ENCODE data around the gene TLR3.
"Not testable (repeated sequence)": the region's sequence is repeated elsewhere in the genome, so short reads cannot be mapped to it uniquely, and the experiment has no call there.

TLR3 gene

GRCh38 chr4:186034613-186035012, 34.3 kb upstream of the TLR3 start:
- H3K36me3 Mint-ChIP-seq; H3K4me1 Mint-ChIP-seq (ENCODE audit: low read depth); H3K9me3 Mint-ChIP-seq (ENCODE audit: low read depth); H3K4me3 Mint-ChIP-seq; H3K27ac Mint-ChIP-seq: not testable (repeated sequence)
- peaks cover 25% of the 10 kb centered on the region for H3K27me3 Mint-ChIP-seq

- Mint-ChIP-seq H3K36me3 (no peaks in the 10 kb centered on the region), H3K4me1 (ENCODE audit: low read depth) (no peaks in the 10 kb centered on the region), H3K9me3 (ENCODE audit: low read depth) (no peaks in the 10 kb centered on the region)
Measured at GRCh38 chr4:186036976-186037581, 31.9 kb upstream of the TLR3 start.

DNA sequence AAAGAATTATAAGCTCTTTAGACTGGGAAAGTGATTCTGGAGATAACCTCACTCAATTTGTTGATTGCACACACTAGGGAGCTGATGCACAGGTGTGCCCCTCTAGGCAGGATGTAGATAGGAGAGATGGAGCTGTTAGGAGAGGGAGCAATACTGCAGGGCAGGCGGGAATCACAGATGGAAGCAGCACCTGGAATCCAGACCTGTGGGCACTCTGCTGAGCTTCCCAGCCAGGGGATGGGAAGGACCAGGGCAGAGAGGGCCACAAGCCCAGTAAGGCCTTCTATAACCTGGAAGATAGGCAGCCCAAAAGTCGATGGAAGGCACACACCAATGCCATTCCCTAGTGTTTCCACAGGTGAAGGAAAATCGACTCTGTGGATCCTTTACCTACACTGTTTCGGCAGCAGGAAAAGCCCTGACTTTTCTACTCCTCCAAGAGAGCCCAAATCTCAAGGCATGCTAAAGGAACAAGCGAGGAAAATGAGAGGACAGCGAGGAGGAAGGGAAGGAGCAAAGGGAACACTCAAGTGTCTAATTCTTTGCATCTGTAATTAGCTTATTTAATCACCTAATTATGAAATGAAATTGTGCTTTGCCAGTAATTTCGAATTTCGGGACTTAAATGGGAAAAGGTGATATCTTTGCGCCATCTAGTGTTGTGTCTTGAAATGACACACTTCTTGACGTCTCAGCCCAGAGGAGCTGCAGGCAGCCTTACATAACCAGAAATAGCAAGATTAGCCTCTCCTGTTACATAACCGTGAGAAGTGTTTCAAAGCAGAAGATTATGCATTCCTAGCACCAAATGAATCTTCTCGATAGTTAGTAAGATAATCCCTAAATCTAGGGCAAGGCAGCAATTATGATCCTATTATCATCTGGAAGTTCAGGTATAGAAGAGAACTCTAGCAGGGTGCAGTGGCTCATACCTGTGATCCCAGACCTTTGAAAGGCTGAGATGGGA, 31.0 kb upstream of the TLR3 start:
- no peaks in the 10 kb centered on the region for H3K4me1 Mint-ChIP-seq (ENCODE audit: low read depth)
- no peaks in the 10 kb centered on the region for H3K9me3 Mint-ChIP-seq (ENCODE audit: low read depth)
- H3K27me3 Mint-ChIP-seq = peaks cover 19% of the 10 kb centered on the region
- no peak overlapping the region for H3K4me3 Mint-ChIP-seq
- no peaks in the 10 kb centered on the region for H3K36me3 Mint-ChIP-seq
- H3K27ac Mint-ChIP-seq = no peak overlapping the region

More at GRCh38 chr4:186036976-186037581, 31.9 kb upstream of the TLR3 start:
- Mint-ChIP-seq H3K27me3 (peaks cover 19% of the 10 kb centered on the region), H3K4me3 (no peak overlapping the region), H3K27ac (no peak overlapping the region)

GRCh38 chr4:186039697-186040096, 29.3 kb upstream of the TLR3 start:
- no peaks in the 10 kb centered on the region for H3K36me3 Mint-ChIP-seq
- H3K27ac Mint-ChIP-seq = no peak overlapping the region
- no peaks in the 10 kb centered on the region for H3K9me3 Mint-ChIP-seq (ENCODE audit: low read depth)
- no peak overlapping the region for H3K4me3 Mint-ChIP-seq
- H3K27me3 Mint-ChIP-seq = peaks cover 19% of the 10 kb centered on the region
- no peaks in the 10 kb centered on the region for H3K4me1 Mint-ChIP-seq (ENCODE audit: low read depth)

- H3K27me3 Mint-ChIP-seq = peaks cover 19% of the 10 kb centered on the region
- no peaks in the 10 kb centered on the region for H3K36me3 Mint-ChIP-seq
- H3K9me3 Mint-ChIP-seq (ENCODE audit: low read depth) = no peaks in the 10 kb centered on the region
- H3K4me1 Mint-ChIP-seq (ENCODE audit: low read depth) = no peaks in the 10 kb centered on the region
- no peak overlapping the region for H3K27ac Mint-ChIP-seq
- H3K4me3 Mint-ChIP-seq = no peak overlapping the region
Measured at GRCh38 chr4:186040316-186040715, 28.6 kb upstream of the TLR3 start.

- H3K27me3 Mint-ChIP-seq; H3K4me1 Mint-ChIP-seq (ENCODE audit: low read depth); H3K36me3 Mint-ChIP-seq; H3K9me3 Mint-ChIP-seq (ENCODE audit: low read depth); H3K27ac Mint-ChIP-seq; H3K4me3 Mint-ChIP-seq: not testable (repeated sequence)
Measured at GRCh38 chr4:186047501-186047900, 21.5 kb upstream of the TLR3 start.

GRCh38 chr4:186050135-186050534, 18.8 kb upstream of the TLR3 start:
- not testable (repeated sequence) for H3K9me3 Mint-ChIP-seq (ENCODE audit: low read depth); H3K27ac Mint-ChIP-seq; H3K4me3 Mint-ChIP-seq; H3K27me3 Mint-ChIP-seq; H3K36me3 Mint-ChIP-seq; H3K4me1 Mint-ChIP-seq (ENCODE audit: low read depth)

GRCh38 chr4:186051096-186051495, 17.9 kb upstream of the TLR3 start:
- Mint-ChIP-seq H3K4me1 (ENCODE audit: low read depth) (no peaks in the 10 kb centered on the region), H3K36me3 (no peaks in the 10 kb centered on the region), H3K27me3 (no peaks in the 10 kb centered on the region), H3K4me3 (no peak overlapping the region), H3K9me3 (ENCODE audit: low read depth) (no peaks in the 10 kb centered on the region), H3K27ac (no peak overlapping the region)

DNA sequence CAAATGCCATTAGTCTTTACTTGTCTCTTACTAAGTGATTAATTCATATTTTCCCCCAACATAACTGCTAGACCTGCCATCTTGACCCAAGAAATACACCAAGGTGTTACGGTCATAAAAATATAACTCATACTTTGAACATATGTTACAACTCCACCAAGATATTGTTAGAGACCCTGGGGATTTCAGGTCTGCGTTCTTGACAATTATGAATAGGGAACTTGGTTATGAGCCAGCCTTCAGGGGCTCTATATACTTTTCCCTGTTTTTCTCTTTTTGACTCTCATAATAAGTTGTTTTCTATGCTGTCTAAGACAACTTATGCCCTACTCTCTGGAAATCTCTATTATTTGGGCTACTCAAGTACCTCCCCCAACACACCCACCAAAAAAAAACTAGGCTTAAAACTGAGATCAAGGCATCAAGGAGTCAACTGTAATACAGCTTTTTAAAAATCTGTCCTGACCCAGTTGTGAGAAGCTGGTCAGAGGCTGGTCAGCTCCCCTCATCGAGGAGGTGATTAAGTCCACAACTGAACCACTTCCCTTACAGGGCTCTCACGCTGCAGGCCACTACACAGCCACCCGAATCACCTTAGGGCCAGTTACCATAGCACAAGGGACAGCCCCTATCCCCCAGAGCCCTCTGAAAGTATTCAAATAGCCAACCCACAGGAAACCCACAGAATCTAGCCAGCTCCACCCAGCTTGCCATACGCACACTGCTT, 10.5 kb upstream of the TLR3 start:
- Mint-ChIP-seq H3K36me3 (no peaks in the 10 kb centered on the region), H3K27ac (no peak overlapping the region)

DNA sequence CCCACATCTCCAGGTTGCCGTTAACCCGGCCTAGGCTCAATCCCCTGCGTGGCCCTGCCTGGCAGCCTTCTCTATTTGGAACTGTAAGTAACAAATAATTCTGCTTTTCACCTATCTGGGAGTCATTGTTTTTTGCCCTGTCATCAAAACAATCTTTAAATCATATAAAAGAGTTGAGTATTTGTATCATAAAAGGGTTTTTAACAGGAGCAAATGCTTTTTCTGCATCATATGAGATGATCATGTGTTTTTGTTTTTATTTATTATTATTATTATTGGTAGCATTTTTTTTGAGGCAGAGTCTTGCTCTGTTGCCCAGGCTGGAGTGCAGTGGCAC, 10.0 kb upstream of the TLR3 start:
- Mint-ChIP-seq H3K27ac (no peak overlapping the region), H3K4me1 (ENCODE audit: low read depth) (peaks cover 7% of the 10 kb centered on the region), H3K9me3 (ENCODE audit: low read depth) (no peaks in the 10 kb centered on the region), H3K36me3 (no peaks in the 10 kb centered on the region), H3K27me3 (peaks cover 17% of the 10 kb centered on the region), H3K4me3 (no peak overlapping the region)

More for the DNA sequence above, 10.5 kb upstream of the TLR3 start:
- H3K4me3 Mint-ChIP-seq = no peak overlapping the region
- peaks cover 7% of the 10 kb centered on the region for H3K4me1 Mint-ChIP-seq (ENCODE audit: low read depth)
- H3K9me3 Mint-ChIP-seq (ENCODE audit: low read depth) = no peaks in the 10 kb centered on the region
- peaks cover 13% of the 10 kb centered on the region for H3K27me3 Mint-ChIP-seq

- Mint-ChIP-seq H3K4me1 (ENCODE audit: low read depth) (peaks cover 7% of the 10 kb centered on the region), H3K36me3 (no peaks in the 10 kb centered on the region), H3K9me3 (ENCODE audit: low read depth) (no peaks in the 10 kb centered on the region), H3K27ac (no peak overlapping the region), H3K4me3 (no peak overlapping the region), H3K27me3 (peaks cover 23% of the 10 kb centered on the region)
Measured at GRCh38 chr4:186061921-186062320, 7.0 kb upstream of the TLR3 start.

DNA sequence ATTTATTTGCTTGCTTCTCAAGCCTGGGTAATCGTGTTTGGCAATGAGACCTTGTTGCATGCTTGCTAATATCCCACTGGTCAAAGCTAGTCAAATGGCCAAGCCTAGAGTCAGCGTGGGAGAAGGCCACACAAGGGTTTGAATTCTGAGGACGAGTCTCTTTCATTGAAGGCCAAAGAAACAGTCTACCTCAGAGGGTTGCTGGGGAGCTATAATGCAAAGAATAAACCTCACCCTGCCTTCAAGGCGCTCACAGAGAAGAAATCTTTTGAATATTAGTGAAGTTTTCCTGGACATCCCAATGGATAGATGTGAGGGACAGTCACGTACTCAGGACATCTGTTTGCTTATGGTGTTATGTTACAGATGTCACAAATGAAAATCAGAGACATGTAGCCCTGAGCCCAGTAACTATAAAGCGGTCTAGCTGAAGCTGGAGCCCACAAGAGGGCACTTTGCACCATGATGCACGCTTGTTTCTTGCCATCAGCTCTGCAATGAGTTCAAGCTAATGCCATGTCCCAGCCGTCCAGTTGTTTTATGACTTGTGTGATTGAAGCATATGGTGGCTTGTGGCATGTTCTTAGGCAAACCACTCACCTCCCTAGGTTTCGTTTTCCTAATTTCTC, 1.1 kb upstream of the TLR3 start:
- Mint-ChIP-seq H3K27me3 (peaks cover 15% of the 10 kb centered on the region), H3K36me3 (no peaks in the 10 kb centered on the region), H3K4me3 (peak overlapping the region; percentile 82), H3K9me3 (ENCODE audit: low read depth) (no peaks in the 10 kb centered on the region), H3K27ac (no peak overlapping the region), H3K4me1 (ENCODE audit: low read depth) (peaks cover 23% of the 10 kb centered on the region)

GRCh38 chr4:186069729-186070128, 773 bp downstream of the TLR3 start:
- Mint-ChIP-seq H3K36me3 (no peaks in the 10 kb centered on the region), H3K27me3 (peaks cover 8% of the 10 kb centered on the region), H3K9me3 (ENCODE audit: low read depth) (no peaks in the 10 kb centered on the region), H3K27ac (no peak overlapping the region), H3K4me1 (ENCODE audit: low read depth) (peaks cover 23% of the 10 kb centered on the region), H3K4me3 (peak overlapping the region; percentile 82)

- H3K4me1 Mint-ChIP-seq (ENCODE audit: low read depth) = peaks cover 21% of the 10 kb centered on the region
- no peaks in the 10 kb centered on the region for H3K36me3 Mint-ChIP-seq
- no peak overlapping the region for H3K4me3 Mint-ChIP-seq
Measured at GRCh38 chr4:186072516-186072915, 3.6 kb downstream of the TLR3 start.

DNA sequence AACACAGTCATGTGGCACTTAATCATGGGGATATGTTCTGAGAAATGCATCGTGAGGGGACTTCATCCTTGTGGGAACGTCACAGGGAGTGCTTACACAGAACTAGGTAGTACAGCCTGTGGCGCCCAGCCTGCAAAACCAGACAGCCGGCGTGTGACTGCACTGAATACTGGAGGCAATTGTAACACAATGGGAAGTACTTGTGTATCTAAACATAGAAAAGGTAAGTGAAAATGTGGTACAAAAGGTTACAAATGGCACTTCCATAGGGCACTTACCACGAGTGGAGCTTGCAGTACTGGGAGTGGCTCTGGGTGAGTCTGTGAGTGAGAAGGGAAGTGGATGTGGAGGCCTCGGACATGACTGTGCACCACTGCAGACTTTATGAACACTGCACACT, 5.2 kb downstream of the TLR3 start:
- Mint-ChIP-seq H3K27ac (no peak overlapping the region), H3K4me1 (ENCODE audit: low read depth) (peaks cover 7% of the 10 kb centered on the region), H3K9me3 (ENCODE audit: low read depth) (no peaks in the 10 kb centered on the region), H3K4me3 (no peak overlapping the region), H3K36me3 (no peaks in the 10 kb centered on the region), H3K27me3 (no peaks in the 10 kb centered on the region)

More at GRCh38 chr4:186072516-186072915, 3.6 kb downstream of the TLR3 start:
- no peaks in the 10 kb centered on the region for H3K27me3 Mint-ChIP-seq
- H3K9me3 Mint-ChIP-seq (ENCODE audit: low read depth) = no peaks in the 10 kb centered on the region
- H3K27ac Mint-ChIP-seq = no peak overlapping the region

All from activated naive CD8-positive, alpha-beta T cell (primary cell).